GM12865 (cell line): ENCODE results near the gene WNT9A.
"Not testable (repeated sequence)": the region's sequence is repeated elsewhere in the genome, so short reads cannot be mapped to it uniquely, and the experiment has no call there.

ENCODE experiments used
- DNase-seq: peaks from one replicate; pipeline ENCODE4 v3.0.0; 2010; ENCODE audit warnings: low read depth
- H3K4me3 ChIP-seq: 2 replicates; pipeline ENCODE4 v1.5.1; 2011; ENCODE audit warnings: mild to moderate bottlenecking, low read depth, low read length, control low read depth
- CTCF ChIP-seq: IDR thresholded peaks from 2 replicates; pipeline ENCODE4 v1.5.1; 2011; ENCODE audit warnings: low read length, control low read depth, low read depth, inconsistent platforms; ENCODE audit not compliant: insufficient read depth; ENCODE audit errors: missing control alignments

Gene WNT9A

GRCh38 chr1:227947676-227948492, at the start of gene WNT9A:
Gene WNT9A (minus strand): TSS chr1:227947932. CDS start chr1:227947887, 45 bp downstream.
- H3K4me3 ChIP-seq = no peak within 1 kb of the TSS; the same call in 1 of the 2 replicates
- TF ChIP-seq CTCF = no peak
- no peak for DNase-seq

- TF ChIP-seq CTCF = no peak
- H3K4me3 ChIP-seq = no peak overlapping the region
- DNase-seq = no peak
Observed at GRCh38 chr1:227996187-227996950, 48.6 kb upstream of the WNT9A start.

- TF ChIP-seq CTCF = no peak
Observed at GRCh38 chr1:227994632-227995300, 47.0 kb upstream of the WNT9A start.

GRCh38 chr1:227987181-227987580, 39.4 kb upstream of the WNT9A start:
- no peak for DNase-seq
- no peak for TF ChIP-seq CTCF

More at GRCh38 chr1:227994632-227995300, 47.0 kb upstream of the WNT9A start:
- no peak for DNase-seq
- H3K4me3 ChIP-seq = no peak overlapping the region

GRCh38 chr1:227975583-227976283, 28.0 kb upstream of the WNT9A start:
- DNase-seq, H3K4me3 ChIP-seq: not testable (repeated sequence)

More at GRCh38 chr1:227987181-227987580, 39.4 kb upstream of the WNT9A start:
- H3K4me3 ChIP-seq = no peak overlapping the region

- DNase-seq, H3K4me3 ChIP-seq: not testable (repeated sequence)
Observed at GRCh38 chr1:227973724-227974288, 26.1 kb upstream of the WNT9A start.

- not testable (repeated sequence) for DNase-seq, H3K4me3 ChIP-seq
Observed at GRCh38 chr1:227972843-227973374, 25.2 kb upstream of the WNT9A start.

GRCh38 chr1:227972283-227972679, 24.5 kb upstream of the WNT9A start:
- not testable (repeated sequence) for H3K4me3 ChIP-seq, DNase-seq

GRCh38 chr1:227971643-227972282, 24.0 kb upstream of the WNT9A start:
- not testable (repeated sequence) for H3K4me3 ChIP-seq, DNase-seq

- not testable (repeated sequence) for DNase-seq, H3K4me3 ChIP-seq
Observed at GRCh38 chr1:227971216-227971615, 23.5 kb upstream of the WNT9A start.

GRCh38 chr1:227970076-227970995, 22.6 kb upstream of the WNT9A start:
- not testable (repeated sequence) for H3K4me3 ChIP-seq, DNase-seq
